ENCODE data around the gene ACP3.
A peak's percentile ranks its signal among the peaks of the same experiment; 100 is the strongest.
"Not testable (repeated sequence)": the region's sequence is repeated elsewhere in the genome, so short reads cannot be mapped to it uniquely, and the experiment has no call there.

The ACP3 gene

GRCh38 chr3:132368515-132368914 lies 51.3 kb downstream of the ACP3 start:
- DNase-seq (ENCODE audit: low spot score) = no peak

DNA sequence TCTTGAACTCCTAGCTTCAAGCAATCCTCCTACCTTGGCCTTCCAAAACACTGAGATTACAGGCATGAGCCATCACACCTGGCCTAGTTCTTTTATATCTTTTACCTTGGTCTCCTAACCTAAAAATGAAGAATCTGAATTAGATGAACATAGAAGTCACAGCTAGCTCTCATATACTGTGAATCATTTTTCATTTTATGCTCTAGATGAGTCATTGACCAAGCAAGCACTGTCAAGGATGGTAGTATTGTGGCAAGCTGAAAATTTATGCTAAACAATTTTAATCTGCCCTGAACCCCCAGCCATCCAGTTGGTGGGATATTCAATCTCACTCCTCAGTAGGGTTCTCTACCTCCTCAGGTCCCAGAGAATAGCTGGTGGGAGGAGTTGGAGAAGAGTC lies 51.8 kb downstream of the ACP3 start:
- no peak for DNase-seq (ENCODE audit: low spot score)

- DNase-seq (ENCODE audit: low spot score) = not testable (repeated sequence)
These were observed 59.7 kb downstream of the ACP3 start for GRCh38 chr3:132376945-132377354.

- DNase-seq (ENCODE audit: low spot score) = no peak
These were observed 61.0 kb downstream of the ACP3 start for GRCh38 chr3:132378048-132378762.

DNA sequence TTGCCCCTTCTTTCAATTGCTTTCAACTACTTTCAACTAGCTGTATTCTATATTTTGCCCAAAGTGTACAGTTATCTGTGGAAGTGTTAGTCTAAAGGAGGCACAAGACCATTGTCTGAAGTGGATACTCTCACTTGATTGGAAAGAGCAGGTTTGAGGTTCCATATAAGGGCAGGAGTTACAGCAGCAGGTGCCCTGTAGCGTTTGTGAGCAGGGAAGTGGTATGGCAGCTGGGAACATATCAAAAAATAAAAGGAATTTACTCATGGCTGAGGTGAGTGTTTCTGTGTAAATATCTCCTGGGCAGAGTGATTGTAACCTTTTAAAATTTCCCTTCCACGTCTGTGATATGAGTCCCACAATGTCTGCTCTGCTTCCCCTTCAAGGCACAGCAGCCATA lies 61.6 kb downstream of the ACP3 start:
- DNase-seq (ENCODE audit: low spot score) = no peak

- no peak for DNase-seq (ENCODE audit: low spot score)
These were observed 63.7 kb downstream of the ACP3 start for GRCh38 chr3:132380920-132381319.

DNA sequence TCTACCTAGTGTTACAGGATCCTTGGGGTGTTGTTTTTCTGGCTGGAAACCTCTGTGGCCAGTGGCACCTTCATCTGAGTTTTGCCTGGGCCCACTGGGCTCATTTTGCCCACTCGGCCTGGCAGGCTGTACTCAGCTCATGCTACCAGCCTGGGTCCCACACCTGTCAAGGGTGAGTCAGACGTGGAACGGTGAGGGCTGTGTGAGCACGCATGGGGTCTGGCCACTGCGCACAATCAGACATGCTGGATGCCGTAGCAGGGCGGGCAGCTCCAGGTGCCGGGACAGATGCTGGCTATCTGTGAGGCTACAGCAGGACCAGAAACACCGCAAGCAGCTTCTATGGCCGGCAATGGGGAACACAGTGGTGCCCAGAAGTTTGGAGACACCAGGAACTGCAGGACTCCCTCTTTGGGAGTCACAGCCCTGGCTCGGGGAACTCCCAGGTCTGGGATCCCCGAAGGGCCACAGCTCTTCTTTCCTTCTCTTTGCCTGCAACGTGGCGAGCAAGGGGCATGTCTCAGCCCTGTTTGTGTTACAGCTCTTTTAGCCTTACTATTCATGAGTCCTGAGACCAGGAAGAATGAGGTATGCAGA lies 64.2 kb downstream of the ACP3 start:
- DNase-seq (ENCODE audit: low spot score) = no peak

DNA sequence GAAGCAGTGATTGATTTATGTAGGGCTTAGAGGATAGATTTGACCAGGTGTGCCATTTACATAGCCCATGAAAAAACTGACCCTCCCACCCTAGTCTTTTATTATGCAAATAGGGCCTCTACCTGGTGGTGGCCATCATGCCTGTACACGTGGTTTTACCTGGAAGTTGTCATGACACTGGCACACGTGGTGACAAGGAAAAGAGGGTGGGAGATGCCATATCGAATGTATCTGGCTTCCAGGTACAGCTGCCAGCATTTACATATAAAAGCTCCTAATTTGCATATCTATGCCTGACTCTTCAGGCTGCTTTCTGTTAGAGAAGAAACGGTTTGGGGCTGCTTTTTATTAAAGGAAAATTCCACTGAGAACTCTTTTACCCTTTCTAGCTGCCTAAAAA lies 65.1 kb downstream of the ACP3 start:
- no peak for DNase-seq (ENCODE audit: low spot score)

GRCh38 chr3:132382688-132383194 lies 65.5 kb downstream of the ACP3 start:
- DNase-seq (ENCODE audit: low spot score) = no peak

DNA sequence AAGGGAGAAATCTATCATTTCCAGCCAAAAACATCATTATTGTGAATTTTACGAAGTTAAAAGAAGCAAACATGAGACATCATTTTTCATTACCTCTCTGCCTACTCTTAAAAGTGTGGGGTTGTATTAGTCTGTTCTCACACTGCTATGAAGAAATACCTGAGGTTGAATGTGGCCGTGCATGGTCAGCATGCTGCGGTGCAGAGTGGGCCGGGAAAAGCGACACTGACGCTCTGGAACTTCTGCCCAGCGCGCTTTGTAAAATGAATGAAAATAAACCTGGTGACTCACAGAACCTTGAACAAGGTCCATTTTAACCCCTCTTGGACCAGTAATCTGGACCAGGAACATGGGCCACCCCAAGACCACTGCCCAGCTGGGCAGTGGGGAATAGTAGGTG lies 69.1 kb downstream of the ACP3 start:
- DNase-seq (ENCODE audit: low spot score) = no peak

DNA sequence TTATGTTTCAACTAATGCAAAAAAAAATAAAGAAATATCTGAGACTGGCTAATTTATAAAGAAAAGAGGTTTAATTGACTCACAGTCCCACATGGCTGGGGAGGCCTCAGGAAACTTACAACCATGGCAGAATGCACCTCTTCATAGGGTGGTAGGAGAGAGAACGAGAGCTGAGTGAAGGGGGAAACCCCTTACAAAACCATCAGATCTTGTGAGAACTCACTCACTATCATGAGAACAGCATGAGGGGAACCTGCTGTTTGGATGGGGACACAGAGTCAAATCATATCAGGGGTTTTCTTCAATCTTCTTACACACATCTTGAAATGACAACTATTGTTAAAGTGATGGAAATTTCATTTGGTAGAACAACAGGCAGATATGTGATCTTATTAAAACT lies 75.5 kb downstream of the ACP3 start:
- DNase-seq (ENCODE audit: low spot score) = not testable (repeated sequence)

DNA sequence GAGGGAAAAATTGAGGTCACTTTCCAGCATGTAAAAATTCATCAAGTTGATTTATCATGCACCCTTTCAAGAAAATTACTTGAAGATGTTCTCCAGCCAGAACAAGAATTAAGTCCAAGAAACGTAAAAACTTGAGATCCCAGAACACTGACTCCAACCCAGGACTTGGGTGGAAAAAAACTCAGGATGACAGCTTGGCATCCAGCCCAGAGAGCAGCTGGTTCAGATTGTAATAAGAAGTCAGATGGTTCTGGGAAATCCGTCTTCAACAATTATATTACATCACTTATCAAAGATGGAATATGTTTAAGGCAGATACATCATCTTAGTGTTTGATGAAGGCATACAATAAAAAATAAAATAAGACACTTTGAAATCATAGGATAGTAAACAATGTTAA lies 77.1 kb downstream of the ACP3 start:
- no peak for DNase-seq (ENCODE audit: low spot score)

- DNase-seq (ENCODE audit: low spot score) = no peak
These were observed 77.9 kb downstream of the ACP3 start for GRCh38 chr3:132395126-132395525.

DNA sequence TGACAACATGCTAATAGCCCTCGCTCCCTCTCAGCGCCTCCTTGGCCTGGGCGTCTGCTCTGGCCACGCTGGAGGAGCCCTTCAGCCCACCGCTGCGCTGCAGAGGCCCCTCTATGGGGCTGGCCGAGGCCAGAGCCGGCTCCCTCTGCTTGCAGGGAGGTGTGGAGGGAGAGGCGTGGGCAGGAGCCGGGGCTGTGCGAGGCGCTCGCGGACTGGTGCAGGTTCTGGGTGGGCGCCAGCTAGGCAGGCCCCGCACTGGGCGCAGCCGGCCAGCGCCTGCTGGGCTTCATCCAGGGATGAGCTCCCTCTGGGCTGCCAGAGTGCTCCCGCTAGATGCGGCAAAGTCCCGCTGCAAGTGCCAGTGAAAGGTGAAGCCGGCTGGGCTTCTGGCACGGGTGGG lies 79.0 kb downstream of the ACP3 start:
- DNase-seq (ENCODE audit: low spot score) = no peak

DNA sequence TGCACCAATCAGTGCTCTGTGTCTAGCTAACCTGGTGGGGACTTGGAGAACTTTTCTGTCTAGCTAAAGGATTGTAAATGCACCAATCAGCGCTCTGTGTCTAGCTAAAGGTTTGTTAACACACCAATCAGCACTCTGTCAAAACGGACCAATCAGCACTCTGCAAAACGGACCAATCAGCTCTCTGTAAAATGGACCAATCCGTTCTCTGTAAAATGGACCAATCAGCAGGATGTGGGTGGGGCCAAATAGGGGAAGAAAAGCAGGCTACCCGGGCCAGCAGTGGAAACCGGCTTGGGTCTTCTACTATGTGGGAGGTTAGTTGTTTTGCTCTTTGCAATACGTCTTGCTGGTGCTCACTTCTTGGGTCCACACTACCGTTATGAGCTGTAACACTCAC lies 79.6 kb downstream of the ACP3 start:
- peak; percentile 40 for DNase-seq (ENCODE audit: low spot score)

DNA sequence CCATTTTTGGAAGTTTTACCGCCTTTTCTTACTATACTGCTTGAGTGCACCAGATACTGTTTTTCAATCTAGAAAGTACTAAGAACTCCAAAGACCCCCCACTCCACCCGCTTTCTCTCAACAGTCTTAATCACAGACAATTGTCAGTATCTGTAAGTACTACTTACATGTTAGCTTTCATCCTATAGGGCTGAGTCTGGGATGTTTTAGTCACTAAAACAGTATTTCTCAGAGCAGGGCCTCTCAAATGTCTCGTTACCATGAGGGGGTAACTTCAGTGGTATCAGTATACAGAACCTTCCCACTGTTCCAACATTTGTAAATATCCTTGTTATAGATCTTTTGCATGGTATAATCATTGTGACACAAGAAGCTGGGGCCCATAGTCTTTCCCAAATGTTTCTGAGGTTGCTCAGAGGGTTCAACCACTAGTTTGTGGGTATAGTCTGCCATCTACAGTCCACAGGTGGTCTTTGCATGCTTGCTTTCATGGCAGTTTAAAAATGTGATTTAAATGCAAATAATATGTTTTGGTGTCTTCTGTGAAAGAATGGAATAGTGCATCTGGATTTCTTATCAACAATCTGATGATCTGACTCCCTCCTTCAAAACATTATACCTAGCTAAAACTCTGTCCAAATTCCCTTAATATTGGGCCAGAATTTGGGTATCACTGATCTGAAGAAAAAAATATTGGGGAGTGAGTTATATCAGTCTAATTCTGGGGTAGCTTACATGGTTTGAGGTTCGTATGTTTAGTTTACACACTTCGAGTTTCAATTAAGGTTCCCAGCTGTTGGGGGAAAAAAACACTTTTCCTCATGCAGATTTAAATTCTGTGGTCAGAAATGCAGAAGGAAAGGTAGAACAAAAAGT lies 82.1 kb downstream of the ACP3 start:
- peak; percentile 79 for DNase-seq (ENCODE audit: low spot score)

DNA sequence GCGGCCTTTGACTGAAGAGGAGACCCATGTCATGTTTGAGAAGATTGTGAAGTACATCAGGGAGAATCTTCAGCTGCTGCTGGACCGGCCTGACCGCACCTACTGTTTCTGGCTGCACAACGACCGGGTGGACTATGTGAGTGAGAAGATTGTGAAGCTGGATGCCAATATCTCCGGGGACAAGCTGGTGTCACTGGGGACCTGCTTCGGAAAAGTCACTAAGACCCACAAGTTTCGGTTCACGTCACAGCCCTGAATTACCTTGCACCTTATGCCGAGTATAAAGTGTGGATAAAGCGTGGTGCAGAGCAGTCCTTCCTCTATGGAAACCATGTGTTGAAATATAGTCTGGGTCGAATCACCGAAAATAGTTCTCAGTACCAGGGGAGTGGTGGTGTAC lies 84.0 kb downstream of the ACP3 start:
- no peak for DNase-seq (ENCODE audit: low spot score)

DNA sequence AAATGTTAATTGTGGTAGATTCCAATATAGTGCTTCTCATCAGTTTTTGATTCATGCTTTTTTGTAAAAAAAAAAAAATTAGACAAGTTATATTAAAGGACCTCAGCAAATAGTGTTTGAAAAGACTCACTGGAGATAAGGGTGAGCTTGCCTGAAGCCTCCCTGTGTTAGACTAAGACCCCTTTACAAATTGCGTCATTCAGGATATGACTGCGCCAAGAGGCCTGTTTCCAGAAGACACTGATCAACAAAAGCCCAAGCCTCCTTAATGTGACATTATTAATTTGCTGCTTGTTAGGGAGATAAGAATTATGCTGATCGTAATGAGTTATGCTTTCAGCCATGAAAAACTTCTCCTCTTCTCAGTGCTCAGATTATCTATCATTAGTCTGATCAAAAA lies 87.1 kb downstream of the ACP3 start:
- DNase-seq (ENCODE audit: low spot score) = no peak

GRCh38 chr3:132405188-132405587 lies 88.0 kb downstream of the ACP3 start:
- no peak for DNase-seq (ENCODE audit: low spot score)

- DNase-seq (ENCODE audit: low spot score) = peak; percentile 16
These were observed 88.5 kb downstream of the ACP3 start for GRCh38 chr3:132405609-132406299.

DNA sequence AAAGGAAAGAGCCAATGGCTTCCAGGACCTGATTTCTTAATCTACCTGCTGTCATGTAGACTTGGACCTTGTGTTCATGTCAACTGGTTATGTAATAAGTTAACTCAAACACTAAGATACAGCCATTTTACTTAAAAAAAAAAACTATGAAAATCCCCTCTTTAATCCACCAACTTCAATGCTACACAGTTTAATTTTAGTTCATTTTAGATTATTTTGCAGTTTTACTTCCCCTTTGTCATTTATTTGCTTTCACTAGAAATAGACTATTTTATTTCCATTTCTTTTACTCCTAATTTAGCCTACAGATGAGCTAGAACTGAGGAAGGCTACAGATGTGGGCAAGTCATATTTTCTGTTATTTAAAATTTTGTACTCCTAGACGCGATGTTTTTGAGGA lies 89.4 kb downstream of the ACP3 start:
- peak; percentile 15 for DNase-seq (ENCODE audit: low spot score)

GRCh38 chr3:132407025-132407424 lies 89.8 kb downstream of the ACP3 start:
- peak; percentile 36 for DNase-seq (ENCODE audit: low spot score)
